SU-DHL-6 (cell line): ENCODE data around the gene DOCK3.

Source experiments
- H2AFZ ChIP-seq: fragments of 200-600 bp; sonication (generic); 2 replicates; pipeline ENCODE4 v1.6.1; 2014; ENCODE audit warnings: low read depth, mild to moderate bottlenecking, moderate library complexity, mixed read lengths, antibody characterized with exemption, low read length; ENCODE audit not compliant: severe bottlenecking
- H3F3A ChIP-seq: fragments of 200-600 bp; shearing (Covaris generic); 2 replicates; pipeline ENCODE4 v1.6.0; 2016; ENCODE audit warnings: antibody characterized with exemption, mild to moderate bottlenecking; ENCODE audit not compliant: insufficient read depth
- H3K27ac ChIP-seq: fragments of 200-600 bp; sonication (generic); 2 replicates; pipeline ENCODE4 v1.5.1; 2016; ENCODE audit warnings: low read depth, mild to moderate bottlenecking, low read length, moderate library complexity, mixed read lengths
- H3K27me3 ChIP-seq: fragments of 200-600 bp; sonication (generic), shearing (Covaris generic); 2 replicates; pipeline ENCODE4 v1.6.0; 2014; ENCODE audit warnings: mild to moderate bottlenecking, low read length
- H3K36me3 ChIP-seq: fragments of 200-600 bp; sonication (generic); 2 replicates; pipeline ENCODE4 v1.6.1; 2014; ENCODE audit warnings: mild to moderate bottlenecking, low read length, mixed read lengths
- H3K4me2 ChIP-seq: fragments of 300-600, 200-600 bp; shearing (Covaris generic), sonication (generic); 2 replicates; pipeline ENCODE4 v1.6.0; 2014; ENCODE audit warnings: low read length, low read depth, mild to moderate bottlenecking; ENCODE audit not compliant: poor library complexity, severe bottlenecking
- H3K4me3 ChIP-seq: fragments of 200-600 bp; sonication (generic); 2 replicates; pipeline ENCODE4 v1.5.1; 2014; ENCODE audit warnings: antibody characterized with exemption, low read length, mild to moderate bottlenecking, mixed read lengths; ENCODE audit not compliant: insufficient read depth, poor library complexity, severe bottlenecking
- H3K79me2 ChIP-seq: fragments of 200-600 bp; sonication (generic); 2 replicates; pipeline ENCODE4 v1.6.1; 2014; ENCODE audit warnings: mild to moderate bottlenecking, low read length, moderate library complexity; ENCODE audit not compliant: insufficient read depth
- H3K9ac ChIP-seq: fragments of 200-600 bp; sonication (generic); 2 replicates; pipeline ENCODE4 v1.7.0; 2014; ENCODE audit warnings: mild to moderate bottlenecking, low read length
- H3K9me2 ChIP-seq: fragments of 200-600 bp; sonication (generic); replicated peaks from 2 replicates; pipeline ENCODE4 v1.6.1; 2014; ENCODE audit warnings: low read length; ENCODE audit not compliant: insufficient read depth
- H3K9me3 ChIP-seq: fragments of 200-600 bp; sonication (generic); 2 replicates; pipeline ENCODE4 v1.6.1; 2014; ENCODE audit warnings: low read length, mixed read lengths; ENCODE audit not compliant: insufficient read depth
- H4K20me1 ChIP-seq: fragments of 200-600 bp; sonication (generic); 2 replicates; pipeline ENCODE4 v1.6.1; 2014; ENCODE audit warnings: low read depth, mild to moderate bottlenecking, antibody characterized with exemption, low read length, moderate library complexity, mixed read lengths
- CTCF ChIP-seq: fragments of 200-600 bp; sonication (generic); IDR thresholded peaks from one replicate; pipeline ENCODE4 v1.5.1; 2017; ENCODE audit warnings: antibody characterized with exemption, mild to moderate bottlenecking, low read length, moderate library complexity; ENCODE audit not compliant: insufficient read depth, poor library complexity, severe bottlenecking
- EZH2phosphoT487 ChIP-seq: fragments of 200-600 bp; sonication (generic), shearing (Covaris generic); conservative IDR thresholded peaks from 2 replicates; pipeline ENCODE4 v1.6.1; 2018; ENCODE audit warnings: mild to moderate bottlenecking, antibody characterized with exemption, low read length, moderate library complexity, mixed read lengths

The DOCK3 gene

DNA sequence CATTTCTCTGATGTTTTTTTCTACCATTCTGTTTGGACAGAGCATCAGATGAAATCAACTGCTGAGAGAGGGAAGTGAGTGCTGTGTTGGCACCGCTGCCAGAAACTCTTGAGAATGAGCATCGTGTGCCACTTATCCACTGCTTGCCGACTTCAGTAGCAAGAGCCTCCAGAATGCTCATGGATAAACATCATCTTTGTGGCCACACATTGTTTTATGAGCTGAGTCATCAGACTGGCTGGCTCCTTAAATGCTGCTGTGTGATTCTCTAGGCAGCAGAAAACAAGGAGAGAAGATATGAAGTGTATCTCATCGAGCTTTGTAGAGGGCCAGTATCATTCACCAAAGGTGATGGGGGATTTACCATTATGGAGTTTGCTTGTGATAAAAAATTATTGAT is 3.4 kb upstream of the DOCK3 start:
- H3K9ac ChIP-seq, result no peak overlapping the region
- H3K4me3 ChIP-seq, result no peak overlapping the region
- H3K9me3 ChIP-seq, result no peaks in the 10 kb centered on the region
- no peak overlapping the region for H2AFZ ChIP-seq
- no peak overlapping the region for H3K4me2 ChIP-seq
- no peaks in the 10 kb centered on the region for H4K20me1 ChIP-seq
- no peaks in the 10 kb centered on the region for H3K36me3 ChIP-seq
- no peaks in the 10 kb centered on the region for H3K9me2 ChIP-seq
- no peaks in the 10 kb centered on the region for H3F3A ChIP-seq
- H3K27ac ChIP-seq, result no peak overlapping the region
- no peaks in the 10 kb centered on the region for H3K79me2 ChIP-seq
- no peaks in the 10 kb centered on the region for H3K27me3 ChIP-seq
- no peak for TF ChIP-seq CTCF
- no peak for TF ChIP-seq EZH2phosphoT487

DNA sequence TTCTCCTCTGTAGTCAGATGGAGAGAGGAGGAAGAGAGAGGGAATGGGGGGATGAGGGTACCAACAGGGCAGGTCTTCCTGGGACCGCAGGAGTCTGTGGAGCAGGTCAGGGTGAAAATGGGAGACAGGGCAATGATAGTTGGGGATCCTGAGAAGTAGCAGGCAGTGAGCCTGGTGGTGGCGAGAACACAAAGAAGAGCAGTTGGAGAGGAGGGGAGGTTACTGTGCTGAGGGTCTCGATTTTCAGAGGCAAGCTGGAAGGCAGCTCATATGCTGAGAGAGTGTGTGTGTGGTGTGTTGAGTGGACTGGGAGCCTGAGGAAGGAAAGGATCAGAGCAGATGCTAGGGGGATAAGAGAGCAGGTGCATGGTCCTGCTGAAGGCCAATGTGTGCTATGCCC is 2.1 kb upstream of the DOCK3 start:
- Histone ChIP-seq H4K20me1 (no peaks in the 10 kb centered on the region), H3K9me3 (no peaks in the 10 kb centered on the region), H3K4me2 (no peak overlapping the region), H3K9me2 (no peaks in the 10 kb centered on the region), H3K79me2 (no peaks in the 10 kb centered on the region), H2AFZ (no peak overlapping the region), H3K4me3 (no peak overlapping the region), H3K27me3 (no peaks in the 10 kb centered on the region), H3K9ac (no peak overlapping the region), H3K27ac (no peak overlapping the region), H3F3A (no peaks in the 10 kb centered on the region), H3K36me3 (no peaks in the 10 kb centered on the region)
- TF ChIP-seq EZH2phosphoT487 (no peak), CTCF (no peak)

GRCh38 chr3:50673931-50674330 is 796 bp upstream of the DOCK3 start:
- Histone ChIP-seq H3K27me3 (no peaks in the 10 kb centered on the region), H3K79me2 (no peaks in the 10 kb centered on the region), H3K27ac (no peak overlapping the region), H3K4me2 (no peak overlapping the region), H3K36me3 (no peaks in the 10 kb centered on the region), H3K4me3 (no peak overlapping the region), H3K9me3 (no peaks in the 10 kb centered on the region), H3K9me2 (no peaks in the 10 kb centered on the region), H3F3A (no peaks in the 10 kb centered on the region), H4K20me1 (no peaks in the 10 kb centered on the region), H3K9ac (no peak overlapping the region), H2AFZ (no peak overlapping the region)
- TF ChIP-seq EZH2phosphoT487, result no peak
- no peak for TF ChIP-seq CTCF
